Loucy (cell line): Measurements from ENCODE around the gene UTF1.

Source experiments
- H2AFZ ChIP-seq: fragments of 200-600 bp; sonication (generic); 2 replicates; pipeline ENCODE4 v1.6.0; 2016; ENCODE audit warnings: antibody characterized with exemption, mild to moderate bottlenecking, low read length, moderate library complexity
- H3F3A ChIP-seq: fragments of 200-600 bp; 2 replicates; pipeline ENCODE4 v1.6.0; 2016; ENCODE audit warnings: antibody characterized with exemption, low read depth, mild to moderate bottlenecking
- H3K27me3 ChIP-seq: fragments of 200-600 bp; sonication (generic); 2 replicates; pipeline ENCODE4 v1.6.1; 2014; ENCODE audit warnings: low read length, mild to moderate bottlenecking; ENCODE audit not compliant: insufficient read depth, poor library complexity, severe bottlenecking
- H3K36me3 ChIP-seq: fragments of 200-600 bp; sonication (generic); 2 replicates; pipeline ENCODE4 v1.6.1; 2016; ENCODE audit warnings: low read length; ENCODE audit not compliant: insufficient read depth
- H3K4me1 ChIP-seq: fragments of 200-600 bp; sonication (generic); 2 replicates; pipeline ENCODE4 v1.5.1; 2014; ENCODE audit warnings: low read length, mild to moderate bottlenecking; ENCODE audit not compliant: insufficient read depth, poor library complexity, severe bottlenecking
- H3K4me2 ChIP-seq: fragments of 200-600 bp; sonication (generic); 2 replicates; pipeline ENCODE4 v1.6.0; 2014; ENCODE audit warnings: antibody characterized with exemption, low read length, low read depth, mild to moderate bottlenecking; ENCODE audit not compliant: poor library complexity, severe bottlenecking
- H3K4me3 ChIP-seq: fragments of 200-600 bp; sonication (generic); 2 replicates; pipeline ENCODE4 v1.5.1; 2014; ENCODE audit warnings: low read length, mild to moderate bottlenecking, mixed read lengths; ENCODE audit not compliant: poor library complexity, severe bottlenecking
- H3K79me2 ChIP-seq: fragments of 200-600 bp; sonication (generic); 2 replicates; pipeline ENCODE4 v1.6.1; 2014; ENCODE audit warnings: low read length; ENCODE audit not compliant: insufficient read depth
- H3K9ac ChIP-seq: fragments of 200-600 bp; sonication (generic); 2 replicates; pipeline ENCODE4 v1.6.0; 2014; ENCODE audit warnings: mild to moderate bottlenecking, low read depth, low read length, moderate library complexity; ENCODE audit not compliant: poor library complexity, severe bottlenecking
- H3K9me2 ChIP-seq: fragments of 200-600 bp; sonication (generic); replicated peaks from 2 replicates; pipeline ENCODE4 v1.6.1; 2016; ENCODE audit warnings: low read depth, low read length, mixed read lengths
- H3K9me3 ChIP-seq: fragments of 200-600 bp; sonication (generic); 2 replicates; pipeline ENCODE4 v1.6.1; 2014; ENCODE audit warnings: mild to moderate bottlenecking, antibody characterized with exemption, low read length, low read depth; ENCODE audit not compliant: insufficient read depth
- H4K20me1 ChIP-seq: fragments of 200-600 bp; sonication (generic); 2 replicates; pipeline ENCODE4 v1.6.0; 2014; ENCODE audit warnings: antibody characterized with exemption, low read length, mild to moderate bottlenecking; ENCODE audit not compliant: insufficient read depth, poor library complexity, severe bottlenecking
- EZH2phosphoT487 ChIP-seq: fragments of 200-600 bp; IDR thresholded peaks from 2 replicates; pipeline ENCODE4 v1.6.1; 2018; ENCODE audit warnings: antibody characterized with exemption, mild to moderate bottlenecking, moderate library complexity, borderline replicate concordance
- TF ChIP-seq, protein P1 (sequence below): fragments of 200-600 bp; sonication (generic); conservative IDR thresholded peaks from 2 replicates; pipeline ENCODE4 v1.5.1; 2014; ENCODE audit warnings: mild to moderate bottlenecking, antibody characterized with exemption, low read length

Gene UTF1

DNA sequence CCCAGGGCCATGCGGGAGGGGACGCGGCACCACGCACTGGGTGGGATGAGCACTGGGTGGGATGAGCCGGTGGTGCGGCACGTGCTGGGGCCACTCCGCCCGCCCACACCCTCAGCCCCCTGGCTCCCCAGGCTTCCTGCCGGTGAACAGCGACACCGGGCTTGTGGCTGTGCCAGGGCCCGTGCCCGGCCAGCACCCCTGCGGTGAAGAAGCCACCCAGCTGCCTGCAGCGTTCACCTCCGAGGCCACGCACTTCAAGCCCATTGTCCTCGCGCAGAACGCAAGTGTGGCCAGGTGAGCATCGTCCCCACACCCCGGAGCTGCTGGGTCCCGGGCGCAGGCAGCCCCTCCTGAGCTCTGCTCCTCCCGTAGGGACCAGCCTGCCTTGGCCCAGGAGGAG, 31.8 kb upstream of the UTF1 start:
- no peaks in the 10 kb centered on the region for H3F3A ChIP-seq
- H3K9me3 ChIP-seq, result peaks cover 9% of the 10 kb centered on the region; the same call in 1 of the 2 replicates
- H3K4me1 ChIP-seq, result no peaks in the 10 kb centered on the region
- H2AFZ ChIP-seq, result no peak overlapping the region
- no peak overlapping the region for H3K4me2 ChIP-seq
- no peak overlapping the region for H3K4me3 ChIP-seq
- H3K27me3 ChIP-seq, result no peaks in the 10 kb centered on the region
- no peak overlapping the region for H3K9ac ChIP-seq
- no peaks in the 10 kb centered on the region for H3K36me3 ChIP-seq
- TF ChIP-seq, protein P1, sequence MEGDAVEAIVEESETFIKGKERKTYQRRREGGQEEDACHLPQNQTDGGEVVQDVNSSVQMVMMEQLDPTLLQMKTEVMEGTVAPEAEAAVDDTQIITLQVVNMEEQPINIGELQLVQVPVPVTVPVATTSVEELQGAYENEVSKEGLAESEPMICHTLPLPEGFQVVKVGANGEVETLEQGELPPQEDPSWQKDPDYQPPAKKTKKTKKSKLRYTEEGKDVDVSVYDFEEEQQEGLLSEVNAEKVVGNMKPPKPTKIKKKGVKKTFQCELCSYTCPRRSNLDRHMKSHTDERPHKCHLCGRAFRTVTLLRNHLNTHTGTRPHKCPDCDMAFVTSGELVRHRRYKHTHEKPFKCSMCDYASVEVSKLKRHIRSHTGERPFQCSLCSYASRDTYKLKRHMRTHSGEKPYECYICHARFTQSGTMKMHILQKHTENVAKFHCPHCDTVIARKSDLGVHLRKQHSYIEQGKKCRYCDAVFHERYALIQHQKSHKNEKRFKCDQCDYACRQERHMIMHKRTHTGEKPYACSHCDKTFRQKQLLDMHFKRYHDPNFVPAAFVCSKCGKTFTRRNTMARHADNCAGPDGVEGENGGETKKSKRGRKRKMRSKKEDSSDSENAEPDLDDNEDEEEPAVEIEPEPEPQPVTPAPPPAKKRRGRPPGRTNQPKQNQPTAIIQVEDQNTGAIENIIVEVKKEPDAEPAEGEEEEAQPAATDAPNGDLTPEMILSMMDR, result no peak
- TF ChIP-seq EZH2phosphoT487, result no peak
- no peaks in the 10 kb centered on the region for H3K79me2 ChIP-seq
- H3K9me2 ChIP-seq, result no peaks in the 10 kb centered on the region
- no peaks in the 10 kb centered on the region for H4K20me1 ChIP-seq

DNA sequence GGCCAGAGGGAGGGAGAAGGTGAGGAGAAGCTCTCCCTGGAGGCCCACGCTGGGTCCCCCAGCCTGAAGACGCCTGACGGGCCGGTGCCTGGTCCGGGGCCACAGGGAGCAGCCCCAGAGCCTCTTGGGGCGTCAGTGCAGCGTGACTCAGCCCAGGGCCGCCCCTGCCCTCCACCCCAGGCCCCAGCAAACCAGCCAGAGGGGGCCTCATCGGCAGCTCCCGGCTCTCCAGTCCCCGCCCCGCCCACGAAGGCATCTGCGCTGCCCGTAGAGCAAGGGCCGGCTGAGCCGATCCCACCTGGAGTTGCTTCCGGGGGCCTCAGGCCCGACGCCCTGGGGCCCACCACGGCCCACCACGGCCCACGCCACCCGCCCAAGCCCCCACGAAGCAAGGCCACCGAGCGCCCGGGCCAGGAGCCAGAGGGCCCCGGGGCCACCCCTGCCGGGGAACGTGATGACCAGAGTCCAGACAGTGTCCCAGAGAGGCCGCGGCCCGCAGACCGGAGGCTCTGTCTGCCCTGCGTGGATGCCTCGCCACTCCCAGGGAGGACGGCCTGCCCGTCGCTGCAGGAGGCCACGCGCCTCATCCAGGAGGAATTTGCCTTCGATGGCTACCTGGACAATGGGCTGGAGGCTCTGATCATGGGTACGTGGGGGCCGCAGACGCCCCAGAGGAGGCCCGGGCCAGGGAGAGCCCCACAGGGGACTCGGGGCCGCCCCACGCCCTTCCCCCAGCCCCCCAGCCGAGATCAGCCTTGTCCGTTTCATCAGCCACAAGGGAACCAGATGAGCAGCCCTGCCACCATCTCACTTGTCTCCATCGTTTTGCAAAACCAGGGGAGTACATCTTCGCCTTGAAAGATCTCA, 31.2 kb upstream of the UTF1 start:
- Histone ChIP-seq H3K79me2 (no peaks in the 10 kb centered on the region), H3K36me3 (no peaks in the 10 kb centered on the region), H3K4me1 (no peaks in the 10 kb centered on the region), H4K20me1 (no peaks in the 10 kb centered on the region), H3F3A (no peaks in the 10 kb centered on the region), H3K4me2 (no peak overlapping the region), H3K9me3 (peaks cover 9% of the 10 kb centered on the region; the same call in 1 of the 2 replicates), H2AFZ (no peak overlapping the region), H3K27me3 (no peaks in the 10 kb centered on the region), H3K9me2 (no peaks in the 10 kb centered on the region), H3K4me3 (no peak overlapping the region), H3K9ac (no peak overlapping the region)
- TF ChIP-seq, protein P1, result no peak
- TF ChIP-seq EZH2phosphoT487, result no peak

DNA sequence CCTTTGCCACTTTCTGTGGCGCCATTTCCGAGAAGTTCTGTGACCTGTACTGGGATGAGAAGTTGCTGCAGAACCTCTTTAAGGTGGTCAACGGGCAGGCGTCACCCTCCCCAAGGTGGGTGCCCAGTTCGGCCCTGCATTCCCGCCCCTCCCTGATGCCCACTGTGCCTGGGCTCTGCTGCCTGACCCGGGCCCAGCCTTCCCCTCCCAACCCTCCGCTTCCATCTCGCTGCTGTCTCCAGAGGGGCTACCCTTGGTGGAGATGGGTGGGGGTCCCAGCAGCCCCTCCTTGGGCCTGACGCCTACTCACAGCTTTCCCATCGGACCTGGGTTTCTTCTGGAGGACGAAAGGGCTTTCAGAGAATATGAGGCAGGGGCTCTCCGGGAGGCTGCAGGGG, 30.5 kb upstream of the UTF1 start:
- no peaks in the 10 kb centered on the region for H3K9me2 ChIP-seq
- H3F3A ChIP-seq, result no peaks in the 10 kb centered on the region
- H3K9me3 ChIP-seq, result peaks cover 9% of the 10 kb centered on the region; the same call in 1 of the 2 replicates
- no peaks in the 10 kb centered on the region for H3K79me2 ChIP-seq
- H2AFZ ChIP-seq, result no peak overlapping the region
- no peaks in the 10 kb centered on the region for H3K36me3 ChIP-seq
- no peak overlapping the region for H3K4me3 ChIP-seq
- H3K4me1 ChIP-seq, result no peaks in the 10 kb centered on the region
- no peak overlapping the region for H3K4me2 ChIP-seq
- no peak overlapping the region for H3K9ac ChIP-seq
- TF ChIP-seq EZH2phosphoT487, result no peak
- TF ChIP-seq, protein P1, result no peak
- no peaks in the 10 kb centered on the region for H4K20me1 ChIP-seq
- H3K27me3 ChIP-seq, result no peaks in the 10 kb centered on the region
